Retinal pigment epithelial cell (primary cell): ENCODE results near the gene SDE2.
"Not testable (repeated sequence)": the region's sequence is repeated elsewhere in the genome, so short reads cannot be mapped to it uniquely, and the experiment has no call there.

Source experiments
- DNase-seq: peaks from one replicate; pipeline ENCODE4 v3.0.0-alpha.2; 2010; ENCODE audit warnings: low read depth
- H3K4me3 ChIP-seq: 2 replicates; pipeline ENCODE4 v1.5.1; 2011; ENCODE audit warnings: mild to moderate bottlenecking, low read length, control low read depth, moderate library complexity
- TF ChIP-seq, protein P1 (sequence below): conservative IDR thresholded peaks from 2 replicates; pipeline ENCODE4 v1.5.1; 2011; ENCODE audit warnings: low read depth, low read length, control low read depth, inconsistent platforms

Gene SDE2

DNA sequence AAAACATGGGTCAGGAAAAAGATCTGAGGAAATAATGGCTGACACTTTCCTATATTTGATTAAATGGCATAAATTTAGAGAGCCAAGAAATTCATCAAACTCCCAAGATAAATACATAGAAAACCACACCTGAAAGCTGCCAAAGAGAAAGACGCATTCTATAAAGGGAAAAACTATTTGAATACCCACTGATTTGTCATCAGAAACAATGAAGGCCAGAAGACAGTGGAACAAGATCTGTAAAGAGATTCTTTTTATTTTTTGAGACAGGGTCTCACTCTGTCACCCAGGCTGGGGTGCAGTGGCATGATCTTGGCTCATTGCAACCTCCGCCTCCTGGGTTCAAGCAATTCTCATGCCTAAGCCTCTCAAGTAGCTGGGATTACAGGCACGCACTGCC, 17.4 kb downstream of the SDE2 start:
- no peak for DNase-seq
- TF ChIP-seq, protein P1, sequence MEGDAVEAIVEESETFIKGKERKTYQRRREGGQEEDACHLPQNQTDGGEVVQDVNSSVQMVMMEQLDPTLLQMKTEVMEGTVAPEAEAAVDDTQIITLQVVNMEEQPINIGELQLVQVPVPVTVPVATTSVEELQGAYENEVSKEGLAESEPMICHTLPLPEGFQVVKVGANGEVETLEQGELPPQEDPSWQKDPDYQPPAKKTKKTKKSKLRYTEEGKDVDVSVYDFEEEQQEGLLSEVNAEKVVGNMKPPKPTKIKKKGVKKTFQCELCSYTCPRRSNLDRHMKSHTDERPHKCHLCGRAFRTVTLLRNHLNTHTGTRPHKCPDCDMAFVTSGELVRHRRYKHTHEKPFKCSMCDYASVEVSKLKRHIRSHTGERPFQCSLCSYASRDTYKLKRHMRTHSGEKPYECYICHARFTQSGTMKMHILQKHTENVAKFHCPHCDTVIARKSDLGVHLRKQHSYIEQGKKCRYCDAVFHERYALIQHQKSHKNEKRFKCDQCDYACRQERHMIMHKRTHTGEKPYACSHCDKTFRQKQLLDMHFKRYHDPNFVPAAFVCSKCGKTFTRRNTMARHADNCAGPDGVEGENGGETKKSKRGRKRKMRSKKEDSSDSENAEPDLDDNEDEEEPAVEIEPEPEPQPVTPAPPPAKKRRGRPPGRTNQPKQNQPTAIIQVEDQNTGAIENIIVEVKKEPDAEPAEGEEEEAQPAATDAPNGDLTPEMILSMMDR = no peak
- H3K4me3 ChIP-seq = no peak overlapping the region

DNA sequence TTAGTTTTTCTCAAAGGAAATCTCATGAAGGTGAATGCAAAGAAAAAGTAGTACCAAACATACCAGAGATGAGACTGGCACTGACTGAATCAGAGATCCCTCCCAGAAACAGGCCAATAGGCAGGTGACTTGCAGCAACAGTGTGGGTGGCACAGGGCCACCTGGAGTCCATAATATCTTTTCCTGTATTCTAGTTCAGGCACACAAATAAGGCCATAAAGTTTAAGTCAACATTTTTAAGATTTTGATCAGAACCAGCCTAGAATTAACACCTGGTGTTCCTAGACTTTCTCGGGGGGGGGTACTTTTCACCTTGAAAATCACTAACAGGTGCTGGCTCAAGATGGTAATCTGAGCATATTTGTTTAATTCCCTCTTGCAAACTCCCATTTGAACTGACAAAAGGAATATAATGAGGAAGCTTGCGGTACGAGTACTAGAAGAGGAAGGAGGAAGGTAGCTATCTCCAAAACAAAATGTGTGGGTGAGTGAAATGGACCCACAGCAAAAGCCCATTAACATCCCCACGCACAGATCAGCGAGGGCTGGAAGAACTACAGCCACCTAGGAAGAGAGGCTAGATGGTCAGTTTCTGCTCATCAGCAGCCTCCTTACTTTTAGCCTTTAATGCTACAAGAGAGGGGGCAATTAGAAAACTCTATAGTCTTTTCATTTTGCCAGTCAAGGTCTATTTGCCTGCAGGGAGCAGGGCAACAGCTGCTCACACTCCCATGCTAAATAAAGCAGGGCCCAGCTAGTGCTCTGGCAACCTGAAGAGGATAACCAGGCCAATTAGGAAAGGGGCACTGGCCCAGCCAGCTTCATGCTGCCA, 18.9 kb downstream of the SDE2 start:
- H3K4me3 ChIP-seq = no peak overlapping the region
- no peak for DNase-seq
- TF ChIP-seq, protein P1 = no peak

DNA sequence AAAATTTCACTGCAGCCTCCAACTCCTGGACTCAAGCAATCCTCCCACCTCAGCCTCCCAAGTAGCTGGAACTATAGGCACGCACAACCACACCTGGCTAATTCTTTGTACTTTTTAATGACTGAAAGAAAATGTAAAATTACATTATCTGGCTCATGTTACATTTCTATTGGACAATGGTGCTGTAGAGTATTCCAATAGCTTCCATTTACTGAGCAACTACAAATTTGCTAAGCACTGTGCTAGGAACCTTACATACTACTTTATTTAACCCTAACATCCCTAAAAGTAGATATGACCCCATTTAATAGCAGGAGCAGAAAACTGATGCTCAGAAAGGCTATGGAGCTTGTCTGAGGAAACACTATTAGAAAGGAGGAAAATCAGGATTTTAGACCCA, 19.7 kb downstream of the SDE2 start:
- H3K4me3 ChIP-seq = no peak overlapping the region
- no peak for DNase-seq
- TF ChIP-seq, protein P1 = no peak

DNA sequence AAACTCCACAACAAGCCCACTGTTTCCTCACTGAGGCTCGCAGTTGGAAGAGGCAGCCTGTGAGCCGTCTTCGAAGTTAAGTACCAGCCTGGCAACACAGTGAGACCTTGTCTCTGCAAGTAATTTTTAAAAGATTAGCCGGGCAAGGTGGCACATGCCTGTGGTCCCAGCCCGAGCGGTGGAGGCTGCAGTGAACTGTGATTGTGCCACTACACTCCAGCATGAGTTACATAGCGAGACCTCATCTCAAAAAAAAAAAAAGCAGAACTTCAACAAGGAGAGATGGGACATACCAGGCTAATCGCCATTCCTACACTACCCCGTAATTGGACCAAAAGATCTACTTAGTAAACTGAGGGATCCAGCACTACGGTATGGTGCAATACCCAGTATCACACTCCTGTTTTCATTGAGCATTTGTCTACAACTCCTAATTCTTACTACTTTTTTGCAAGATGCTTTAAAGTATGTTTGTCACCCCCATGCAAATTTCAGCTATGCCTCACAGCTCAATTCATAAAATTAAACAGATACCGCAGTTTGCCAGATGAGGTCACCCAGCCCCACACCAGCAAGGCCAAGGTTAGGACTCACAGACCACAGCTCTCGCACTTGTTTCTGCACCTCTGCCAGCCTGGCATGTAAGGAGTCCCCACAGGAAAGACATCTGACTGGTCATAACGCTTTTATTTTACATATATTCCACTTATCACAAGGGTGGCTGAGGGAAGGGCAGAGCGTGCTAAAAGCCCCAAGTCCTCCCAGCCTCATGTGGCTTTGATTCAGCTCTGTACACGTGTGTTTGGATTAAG, 21.0 kb downstream of the SDE2 start:
- H3K4me3 ChIP-seq = no peak overlapping the region

DNA sequence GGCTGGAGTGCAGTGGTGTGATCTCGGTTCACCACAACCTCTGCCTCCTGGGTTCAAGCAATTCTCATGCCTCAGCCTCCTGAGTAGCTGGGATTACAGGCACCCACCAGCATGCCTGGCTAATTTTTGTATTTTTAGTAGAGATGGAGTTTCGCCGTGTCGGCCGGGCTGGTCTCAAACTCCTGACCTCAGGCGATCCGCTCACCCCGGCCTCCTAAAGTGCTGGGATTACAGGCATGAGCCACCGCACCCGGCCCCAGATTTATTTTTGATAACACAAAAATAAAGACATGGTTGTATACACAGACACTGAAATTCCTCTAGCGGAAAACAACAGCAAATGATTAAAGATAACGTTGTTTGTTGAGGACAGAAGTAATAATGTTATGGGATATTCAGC, 24.0 kb downstream of the SDE2 start:
- DNase-seq, H3K4me3 ChIP-seq: not testable (repeated sequence)

More for the DNA sequence above, 21.0 kb downstream of the SDE2 start:
- no peak for DNase-seq
- TF ChIP-seq, protein P1 = no peak

DNA sequence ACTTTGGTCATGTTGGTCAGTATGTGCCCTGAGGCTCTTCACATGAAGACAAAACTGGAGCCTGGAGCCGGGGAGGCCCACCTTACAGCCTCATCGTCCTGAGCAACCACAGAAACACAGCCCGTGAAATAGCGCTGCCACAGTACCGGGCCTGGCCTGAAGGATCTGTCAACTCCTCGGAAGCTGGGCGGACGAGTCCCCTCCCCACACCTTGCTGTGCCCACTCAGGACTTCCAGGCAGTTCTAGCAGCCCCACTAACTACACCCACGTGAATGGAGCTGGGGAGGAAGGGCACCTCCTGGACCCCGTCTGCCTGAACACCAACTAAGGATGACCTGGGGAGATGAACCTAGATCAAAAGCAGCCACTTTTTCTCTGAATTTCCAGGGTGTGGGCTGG, 24.7 kb downstream of the SDE2 start:
- TF ChIP-seq, protein P1 = no peak
- no peak overlapping the region for H3K4me3 ChIP-seq
- no peak for DNase-seq

DNA sequence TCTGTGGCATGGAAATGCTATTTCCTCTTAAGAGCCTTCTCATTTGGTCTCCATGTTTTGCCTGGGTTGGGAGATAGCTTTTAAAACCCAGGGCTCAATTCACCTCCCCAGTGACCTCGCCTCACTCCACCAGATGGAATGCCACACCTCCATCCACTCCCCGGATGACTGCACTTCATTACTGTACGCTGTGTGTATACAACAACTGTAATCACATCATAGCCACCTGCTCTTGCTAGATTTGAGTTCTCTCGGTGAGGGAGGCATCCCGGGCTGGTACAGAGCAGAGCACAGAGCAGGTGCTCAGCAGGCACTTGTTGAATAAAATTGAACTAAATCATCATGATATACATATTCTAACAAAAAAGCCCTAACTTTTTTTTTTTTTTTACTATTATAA, 26.0 kb downstream of the SDE2 start:
- no peak overlapping the region for H3K4me3 ChIP-seq
- DNase-seq = peak; percentile 23
- TF ChIP-seq, protein P1 = no peak
